Stimulated activated CD4-positive, alpha-beta T cell treated with anti-CD3 and anti-CD28 coated beads, Interleukin-1b, Interleukin-23, amount 100 ng/mL, for 48 hours (primary cell): ENCODE results near the gene PCDH15.

Source experiments
- DNase-seq: peaks from one replicate; pipeline ENCODE4 v3.0.0-alpha.2; 2020

Gene PCDH15

DNA sequence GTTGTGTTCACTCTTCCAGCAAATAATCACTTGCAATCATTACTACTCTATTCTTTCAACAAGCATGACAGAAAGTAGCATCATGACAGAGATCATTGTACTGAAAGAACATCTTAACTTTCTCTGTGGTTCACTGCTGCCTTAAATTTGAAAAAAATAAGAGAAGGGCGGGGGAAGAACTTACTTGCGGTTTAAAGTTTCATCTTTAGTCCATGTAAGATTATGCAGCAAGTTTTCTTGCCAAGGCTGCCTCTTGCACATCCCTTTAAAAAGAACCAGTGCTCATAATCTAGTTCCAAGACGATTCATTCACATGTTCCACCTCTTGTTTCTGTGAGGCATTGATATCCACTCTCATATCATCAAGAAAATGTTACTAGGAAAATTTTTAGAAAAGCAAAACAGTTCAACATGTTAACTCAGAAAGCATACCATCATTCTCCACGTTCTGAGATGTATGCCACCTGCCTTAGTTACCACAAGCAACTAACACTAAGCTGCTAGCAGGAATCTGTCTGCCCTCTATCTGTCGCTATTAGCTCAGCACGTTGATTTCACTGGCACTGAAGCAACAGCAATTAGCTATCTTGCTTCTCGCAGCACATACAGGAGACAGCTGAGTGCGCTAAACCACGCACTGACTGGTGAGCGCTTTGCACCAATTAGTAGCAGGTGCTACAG, at the start of gene PCDH15:
Gene PCDH15 (minus strand): TSS at position 491 of the 681 bp plus-strand sequence. CDS start 136,969 bp downstream, outside the sequence.
- no peak for DNase-seq

DNA sequence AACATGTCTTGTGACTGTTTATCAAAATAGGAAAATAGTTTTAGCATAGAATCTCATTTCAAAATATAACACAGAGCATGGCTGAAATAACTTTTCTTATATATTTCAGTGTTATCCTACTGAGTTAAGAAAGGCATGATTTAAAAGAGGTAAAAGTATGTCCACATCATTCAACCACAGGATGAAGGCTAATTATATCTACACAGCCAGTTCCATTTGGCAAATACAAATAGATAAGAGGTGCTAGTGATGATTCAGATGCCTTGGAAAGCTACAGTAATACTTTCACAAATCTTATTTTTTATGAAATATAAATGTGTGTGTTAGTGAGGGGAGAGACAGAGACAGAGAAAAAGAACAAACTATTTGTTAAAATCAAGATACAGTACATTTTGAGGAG, 42.9 kb upstream of the PCDH15 start:
- no peak for DNase-seq

DNA sequence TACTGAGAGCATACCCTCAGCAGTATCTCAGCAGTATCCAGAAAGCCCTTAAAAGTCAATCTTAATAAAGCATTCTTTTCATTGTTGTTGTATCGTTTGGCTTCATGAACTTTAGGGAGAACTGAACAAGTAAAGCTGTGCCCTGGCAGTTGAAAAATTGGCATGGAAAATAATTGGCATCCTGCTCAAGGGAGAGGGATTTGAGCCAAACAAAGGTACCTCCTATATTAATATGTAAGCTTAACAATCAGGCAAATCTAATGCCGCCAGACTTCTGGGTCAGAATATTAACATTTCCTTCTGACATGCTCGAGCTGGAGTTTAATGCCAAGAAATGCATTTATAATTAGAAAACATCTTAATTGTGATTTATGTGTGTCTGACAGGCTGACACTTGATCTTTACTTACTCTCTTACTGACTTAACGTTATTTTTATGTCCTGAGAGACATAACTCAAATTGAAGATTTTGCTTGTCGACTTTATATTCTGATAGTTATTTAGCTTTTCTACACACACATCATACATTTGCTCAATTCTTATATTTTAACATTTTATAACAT, 42.1 kb upstream of the PCDH15 start:
- no peak for DNase-seq

DNA sequence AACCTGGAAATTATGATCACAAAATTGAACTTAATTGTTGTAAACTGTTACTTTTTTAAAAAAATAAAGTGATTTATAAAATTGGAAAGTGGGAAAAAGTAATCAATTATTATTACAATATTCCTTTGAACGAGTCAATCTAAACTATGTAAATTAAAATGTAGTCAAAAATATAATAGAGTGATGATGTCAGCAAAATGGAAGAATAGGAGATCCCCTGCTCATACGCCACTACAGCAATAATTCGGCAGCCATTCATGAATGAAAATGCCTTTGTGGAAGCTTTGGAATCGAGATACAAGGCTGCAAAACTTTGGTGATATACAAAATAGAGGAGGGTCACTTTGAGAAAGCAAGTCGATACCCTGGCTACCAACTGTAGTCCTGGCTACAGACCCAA, 36.4 kb upstream of the PCDH15 start:
- no peak for DNase-seq

DNA sequence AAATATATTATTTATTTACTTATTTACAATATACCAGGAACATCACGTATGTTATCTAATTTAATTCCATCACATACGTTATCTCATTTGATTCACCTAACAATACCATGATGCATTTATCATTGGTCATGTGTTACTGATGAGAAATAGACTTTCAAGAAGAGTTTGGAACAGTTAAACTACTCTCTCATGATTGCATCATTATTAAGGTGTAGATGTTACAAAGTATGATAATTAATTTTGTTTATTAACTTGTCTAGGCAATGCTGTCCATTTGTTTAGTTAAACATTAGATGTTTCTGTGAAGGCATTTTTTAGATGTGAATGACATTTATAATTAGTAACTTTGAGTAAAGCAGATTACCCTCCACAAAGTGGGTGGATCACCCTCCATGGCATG, 32.0 kb upstream of the PCDH15 start:
- DNase-seq: no peak

DNA sequence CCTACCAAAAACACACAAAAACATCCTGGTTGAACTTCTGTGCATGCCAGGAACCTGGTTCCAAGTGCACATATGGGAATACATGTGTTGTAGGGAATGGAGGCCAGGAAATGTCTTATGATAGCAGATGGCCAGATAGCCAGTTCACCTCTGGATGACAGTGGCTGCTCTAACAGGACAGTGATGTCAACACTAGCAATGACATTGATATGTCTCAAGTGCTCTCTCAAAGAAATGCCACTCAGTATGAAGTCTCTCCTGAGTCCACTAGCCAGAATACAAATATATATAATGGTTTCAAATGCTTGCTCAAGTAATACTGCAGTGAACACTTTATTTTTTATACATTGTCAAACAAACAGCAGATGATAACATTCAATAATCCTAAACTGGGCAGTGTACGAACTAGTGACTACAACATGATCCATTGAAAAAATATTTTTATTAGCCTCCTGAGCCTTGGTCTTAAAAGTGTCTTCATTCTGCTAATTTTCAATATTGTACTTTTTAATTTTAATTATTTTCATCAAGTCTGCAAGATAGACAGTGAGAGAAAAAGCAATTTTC, 26.0 kb upstream of the PCDH15 start:
- DNase-seq: no peak

DNA sequence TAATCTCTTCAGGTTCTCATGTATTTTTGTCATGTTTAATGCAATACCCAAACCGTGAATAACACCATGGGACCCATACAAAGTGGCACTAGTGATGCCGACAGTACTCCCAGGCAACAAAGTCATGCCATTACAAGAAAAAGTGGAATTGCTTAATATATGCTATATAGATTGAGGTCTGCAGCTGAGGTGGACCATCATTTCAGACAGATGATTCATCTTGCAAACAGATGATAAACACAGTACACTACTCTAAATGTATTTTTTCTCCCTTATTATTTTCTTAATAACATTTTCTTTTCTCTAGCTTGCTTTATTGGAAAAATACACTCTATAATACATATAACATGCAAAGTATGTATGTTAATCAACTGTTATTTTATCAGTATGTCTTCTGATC, 14.6 kb upstream of the PCDH15 start:
- no peak for DNase-seq

DNA sequence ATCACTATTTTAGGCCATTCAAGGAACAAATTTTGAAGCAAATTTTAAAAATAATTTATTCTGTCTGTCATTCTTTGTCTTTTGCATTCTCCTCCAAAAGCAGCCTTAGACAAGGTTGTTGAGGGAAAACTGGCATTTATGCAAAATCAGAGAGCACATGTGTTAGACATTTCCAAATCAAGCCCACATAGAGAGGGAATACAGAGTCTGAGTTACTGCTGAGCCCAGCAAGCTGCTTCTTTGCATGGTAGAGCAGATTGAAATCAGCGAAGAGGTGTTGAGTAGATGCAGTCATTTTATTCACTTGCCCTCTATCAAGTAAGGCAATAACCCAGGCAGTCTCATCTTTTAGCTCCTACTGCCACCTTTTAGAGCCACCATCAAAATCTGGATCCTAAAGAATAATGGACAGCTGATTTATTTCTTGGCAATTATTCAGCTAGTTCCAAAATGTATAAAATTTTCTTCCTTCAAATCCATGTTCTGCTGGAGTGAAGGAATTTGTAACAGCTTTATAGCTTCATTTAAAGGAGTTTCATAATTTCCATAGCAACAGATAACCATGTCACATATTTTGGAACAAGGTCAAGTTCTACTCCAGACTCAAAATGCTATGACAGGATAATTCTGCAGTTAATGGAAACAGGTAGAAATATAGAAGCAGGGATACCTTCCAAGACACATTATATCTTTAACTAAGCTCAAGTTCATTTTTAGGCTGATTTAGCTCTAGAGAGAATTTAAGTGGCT, 7.3 kb upstream of the PCDH15 start:
- DNase-seq: no peak

DNA sequence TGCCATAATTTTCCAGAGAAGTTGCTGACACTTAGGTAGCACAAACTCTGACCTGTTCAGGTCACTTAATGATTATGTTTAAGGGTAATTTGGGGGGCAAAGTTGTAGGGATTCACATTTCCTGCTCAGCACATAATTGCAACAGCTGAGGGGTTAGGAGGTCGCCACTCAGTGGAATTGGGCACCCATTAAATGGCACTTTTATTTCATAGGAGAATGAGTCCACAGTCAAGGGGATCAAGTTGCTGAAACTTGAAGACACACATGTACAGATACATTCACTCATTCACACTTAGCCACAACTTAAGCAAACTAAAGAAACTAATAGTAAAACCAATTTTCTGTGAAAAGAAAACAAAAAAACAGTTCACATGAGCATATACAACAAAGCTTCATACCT, 1.5 kb downstream of the PCDH15 start:
- DNase-seq: no peak

DNA sequence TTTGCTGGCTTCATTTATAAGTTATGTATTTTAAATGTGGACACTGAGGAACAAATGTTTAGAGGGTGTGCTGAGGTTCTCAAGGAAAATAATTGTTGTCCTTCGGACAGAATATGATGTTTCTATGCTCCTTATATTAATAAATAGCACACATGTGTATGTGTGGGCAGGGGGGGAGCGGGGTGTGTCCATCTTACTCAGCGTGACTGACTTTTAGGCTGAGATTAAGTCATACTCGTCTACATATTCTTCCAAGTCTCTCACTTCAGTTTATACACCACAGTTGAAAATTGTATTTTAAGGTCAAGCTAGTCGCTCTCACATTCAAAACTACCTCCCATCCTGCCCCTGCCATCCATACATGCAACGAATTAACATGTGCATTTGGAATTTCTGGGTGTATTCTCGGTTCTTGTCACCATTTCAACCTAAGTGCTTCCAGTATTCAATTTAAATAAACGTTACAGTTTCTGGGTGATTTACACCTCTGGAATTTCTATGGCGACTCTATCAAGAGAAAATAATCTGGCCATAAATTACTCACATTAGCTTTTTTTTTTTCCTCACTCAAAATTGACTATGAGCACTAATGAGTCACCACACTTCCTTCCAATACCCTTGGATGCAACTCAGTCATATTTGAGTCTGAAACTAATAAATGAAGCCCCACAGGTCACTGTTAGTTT, 3.3 kb downstream of the PCDH15 start:
- no peak for DNase-seq

DNA sequence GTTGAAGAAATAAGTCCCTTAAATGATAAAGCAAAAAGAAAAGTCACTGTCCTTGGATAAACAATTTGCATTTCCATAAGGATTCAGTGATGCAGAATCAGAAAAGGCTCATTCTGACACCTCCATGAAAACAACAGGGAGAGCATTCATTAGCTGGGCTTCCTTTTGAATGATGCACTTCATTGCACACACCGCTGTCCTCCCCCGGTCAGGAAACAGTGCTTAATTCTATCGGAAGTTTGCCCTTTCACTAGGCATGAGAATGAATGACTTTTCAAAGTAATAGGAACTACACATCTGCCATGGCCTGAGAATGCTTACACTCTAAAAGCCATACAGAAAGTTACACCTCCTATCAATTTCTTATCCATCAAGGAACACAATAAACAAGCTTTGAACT, 4.2 kb downstream of the PCDH15 start:
- DNase-seq: no peak

DNA sequence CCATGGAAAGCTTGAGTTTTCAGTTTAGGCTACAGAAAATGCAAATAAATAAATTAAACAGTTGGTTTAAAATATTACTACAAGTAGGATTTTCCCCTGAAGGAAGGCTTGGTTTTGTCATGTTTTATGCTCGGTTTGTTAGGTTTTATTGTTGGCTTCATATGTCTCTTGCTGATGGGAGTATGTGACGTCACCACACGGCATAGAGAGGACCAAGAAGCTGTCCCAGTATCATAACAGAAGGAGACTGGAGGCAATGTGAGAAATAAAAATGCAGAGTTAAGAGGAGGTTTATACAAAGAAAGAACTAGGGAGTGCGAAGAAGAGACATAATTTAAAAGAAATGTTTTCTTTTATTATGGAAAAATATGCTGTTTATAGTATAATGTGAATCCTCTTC, 24.4 kb downstream of the PCDH15 start:
- DNase-seq: no peak

DNA sequence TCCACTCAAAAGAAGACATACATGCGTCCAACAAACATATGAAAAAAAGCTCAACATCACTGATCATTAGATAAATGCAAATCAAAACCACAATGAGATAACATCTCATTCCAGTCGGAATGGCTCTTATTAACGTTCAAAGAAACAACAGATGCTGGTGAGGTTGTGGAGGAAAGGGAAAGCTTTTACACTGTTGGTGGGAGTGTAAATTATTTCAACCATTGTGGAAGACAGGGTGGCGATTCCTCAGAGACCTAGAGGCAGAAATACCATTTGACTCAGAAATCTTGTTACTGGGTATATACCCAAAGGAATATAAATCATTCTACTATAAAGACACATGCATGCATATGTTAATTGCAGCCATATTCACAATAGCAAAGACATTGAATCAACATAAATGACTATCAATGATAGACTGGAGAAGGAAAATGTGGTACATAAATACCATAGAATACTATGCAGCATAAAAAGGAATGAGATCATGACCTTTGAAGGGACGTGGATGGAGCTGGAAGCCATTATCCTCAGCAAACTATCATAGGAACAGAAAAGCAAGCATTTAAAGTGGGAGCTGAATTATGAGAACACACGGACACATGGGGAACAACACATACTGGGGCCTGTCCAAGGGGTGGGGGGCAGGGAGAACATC, 28.4 kb downstream of the PCDH15 start:
- no peak for DNase-seq

DNA sequence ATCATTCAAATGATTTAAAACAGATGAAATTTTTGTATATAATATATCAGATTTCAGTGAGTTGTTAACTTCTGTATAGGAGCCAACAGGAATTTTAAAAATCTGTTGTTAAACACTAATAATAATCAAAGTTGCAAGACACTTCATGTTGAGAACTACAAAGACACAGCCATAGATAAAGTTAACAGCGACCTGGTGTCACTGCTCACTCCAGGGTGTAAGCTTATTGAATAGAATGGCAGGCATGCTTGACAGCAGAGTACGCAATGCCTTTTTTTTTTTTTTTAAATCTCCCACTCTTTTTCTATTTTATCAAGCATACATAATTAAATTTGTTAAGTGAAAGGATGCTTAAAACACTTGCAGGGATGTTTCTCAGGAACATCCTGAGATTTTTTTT, 32.0 kb downstream of the PCDH15 start:
- no peak for DNase-seq

DNA sequence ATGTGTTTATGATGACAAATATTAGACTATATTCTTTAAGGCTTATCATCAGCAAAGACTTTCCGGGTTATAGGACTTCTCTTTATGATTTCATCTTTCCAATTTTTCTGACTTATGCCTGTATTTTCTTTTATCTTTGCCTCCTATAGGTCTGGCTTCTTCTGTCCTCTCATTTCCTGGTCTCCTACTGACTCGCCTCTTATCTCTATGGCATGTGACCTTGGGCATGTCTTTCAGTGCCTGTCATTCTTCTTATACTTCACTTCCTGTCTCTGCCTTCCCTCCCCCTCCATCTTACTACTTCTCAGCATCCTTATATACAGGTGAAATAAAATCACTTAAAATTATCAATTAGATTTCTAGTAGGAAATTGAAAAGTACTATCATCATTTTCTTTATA, 42.2 kb downstream of the PCDH15 start:
- no peak for DNase-seq

DNA sequence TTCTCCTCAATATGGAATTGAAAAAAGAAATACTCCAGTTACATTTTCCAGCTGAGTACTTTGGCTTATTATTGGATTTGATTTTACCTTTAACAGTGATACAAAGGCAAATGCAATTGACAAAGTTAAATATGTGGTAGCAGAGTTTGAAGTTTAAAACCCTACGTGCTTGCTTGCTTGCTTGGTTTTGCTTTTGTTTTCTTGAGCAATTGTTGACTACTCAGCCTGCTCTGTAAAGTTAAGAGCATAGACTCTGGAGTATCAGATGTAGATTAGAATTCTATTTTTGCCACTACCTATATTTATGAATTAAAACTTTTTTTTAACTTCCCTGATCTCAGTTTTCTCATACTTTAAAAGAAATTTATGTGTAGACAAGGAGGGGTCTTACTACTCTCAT, 51.4 kb downstream of the PCDH15 start:
- no peak for DNase-seq

DNA sequence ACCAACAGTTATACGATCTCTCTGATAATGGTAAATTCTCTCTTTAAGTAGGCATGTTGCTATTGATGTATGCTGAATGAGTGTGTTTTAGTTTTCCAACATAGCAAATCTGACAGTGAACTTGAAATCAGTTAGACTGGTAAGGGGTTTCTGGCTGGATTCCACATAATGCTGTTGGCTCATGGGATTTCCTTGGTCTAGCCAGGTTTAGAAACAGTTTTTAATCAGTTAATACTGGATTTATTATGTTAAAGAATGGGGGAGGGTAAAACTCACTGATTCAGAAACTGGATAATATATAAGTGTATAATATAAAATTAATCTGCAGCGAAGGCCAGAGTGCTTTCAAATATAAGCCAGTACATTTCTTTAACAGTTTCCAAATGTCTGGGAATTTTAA, 55.6 kb downstream of the PCDH15 start:
- no peak for DNase-seq

DNA sequence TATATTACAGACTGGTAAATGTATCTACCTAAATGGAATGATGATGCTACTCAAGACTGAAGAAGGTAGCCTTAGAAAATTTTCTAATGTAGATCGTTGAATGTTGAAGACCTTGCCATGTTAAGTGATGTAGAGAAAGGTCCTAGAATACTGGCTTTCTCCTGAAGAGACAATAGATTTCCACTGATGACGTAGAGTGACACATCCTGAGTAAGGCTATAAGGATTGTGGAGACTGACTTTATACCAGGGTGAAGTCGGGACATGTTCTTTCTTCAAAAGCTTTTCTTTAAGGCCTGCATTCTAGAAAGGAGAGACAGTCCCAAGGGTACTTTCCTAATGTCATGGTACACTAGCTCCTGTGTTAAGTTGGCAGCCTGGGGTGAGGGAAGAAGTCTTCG, 58.6 kb downstream of the PCDH15 start:
- DNase-seq: no peak

DNA sequence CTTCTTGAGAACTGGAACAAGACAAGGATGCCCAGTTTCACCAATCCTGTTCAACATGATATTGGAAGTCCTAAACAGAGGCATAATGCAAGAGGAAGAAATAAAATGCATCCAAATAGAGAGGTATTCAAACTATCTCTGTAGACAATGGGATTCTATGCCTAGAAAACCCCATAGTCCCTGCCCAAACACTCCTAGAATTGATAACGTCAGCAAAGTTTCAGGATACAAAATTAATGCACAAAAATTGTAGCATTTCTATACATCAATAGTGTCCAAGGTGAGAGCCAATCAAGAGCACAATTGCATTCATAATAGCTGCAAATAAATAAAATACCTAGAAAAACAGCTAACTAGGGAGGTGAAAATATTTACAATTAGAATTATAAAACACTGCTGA, 72.5 kb downstream of the PCDH15 start:
- no peak for DNase-seq

DNA sequence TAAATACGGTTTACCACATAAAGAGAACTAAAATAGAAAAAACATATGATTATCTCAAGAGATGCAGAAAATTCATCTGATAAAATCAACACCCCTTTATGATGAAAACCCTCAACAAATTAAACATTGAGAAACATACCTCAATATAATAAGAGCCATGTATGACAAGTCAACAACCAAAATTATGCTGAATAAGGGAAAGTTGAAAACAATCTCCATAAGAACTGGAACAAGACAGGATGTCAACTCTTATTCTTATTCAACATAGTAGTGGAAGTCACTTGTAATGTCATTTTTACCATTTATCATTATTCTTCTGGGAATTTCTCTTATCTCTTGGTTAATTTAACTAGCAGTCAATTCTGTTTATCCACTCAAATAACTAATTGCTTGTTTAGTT, 79.0 kb downstream of the PCDH15 start:
- DNase-seq: no peak

DNA sequence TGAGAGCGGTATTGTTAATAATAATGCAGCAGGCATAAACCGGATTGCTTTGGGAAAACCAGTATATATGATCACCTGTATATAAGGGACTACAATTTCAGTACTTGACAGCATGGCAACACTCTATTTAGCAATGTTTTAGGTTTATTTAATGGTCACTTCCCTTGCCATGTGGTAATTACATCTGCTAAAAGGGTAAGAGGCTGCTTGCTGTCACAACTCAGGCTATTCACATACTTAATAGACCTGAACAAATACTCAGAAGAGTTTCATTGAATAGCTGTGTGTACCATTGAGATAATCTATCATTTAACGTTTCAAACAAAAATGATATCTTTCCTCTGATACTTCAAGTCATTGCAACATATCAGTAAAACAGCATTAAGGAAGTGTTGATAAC, 90.1 kb downstream of the PCDH15 start:
- DNase-seq: no peak

DNA sequence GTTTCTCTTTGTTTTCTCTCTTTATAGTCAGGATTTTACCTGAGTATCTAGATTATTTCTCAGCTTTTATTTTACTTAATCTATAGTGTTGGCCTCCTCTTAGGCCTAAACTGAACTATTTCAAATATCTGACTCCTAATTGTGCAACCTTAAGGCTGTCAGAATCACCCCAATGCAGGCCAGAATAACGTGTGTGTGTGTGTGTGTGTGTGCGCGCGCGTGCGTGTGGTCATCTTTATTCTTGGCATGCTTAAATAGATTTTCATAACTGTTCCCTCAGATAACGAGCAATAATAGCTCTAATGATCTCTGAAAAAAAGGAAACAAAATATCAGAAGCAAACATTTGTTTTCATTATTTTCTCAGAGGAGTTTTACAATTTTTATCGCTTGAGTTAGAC, 92.4 kb downstream of the PCDH15 start:
- no peak for DNase-seq

DNA sequence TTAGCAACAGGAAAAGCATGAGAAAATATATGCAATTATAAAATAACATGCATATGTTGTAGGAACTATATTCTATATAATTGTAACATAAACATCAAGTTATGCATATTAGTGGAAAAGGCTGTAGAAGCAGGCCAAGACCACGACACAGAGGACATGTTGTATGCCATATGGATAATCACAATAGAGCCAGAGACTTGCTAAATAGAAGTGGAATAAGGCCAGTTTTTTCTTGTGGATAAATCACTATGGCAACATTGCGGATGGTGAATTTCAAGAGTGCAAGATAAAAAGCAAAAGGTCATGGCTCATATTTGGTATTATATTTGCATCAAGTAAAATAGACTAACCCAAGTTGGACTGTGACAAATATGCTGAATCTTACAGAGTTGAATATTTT, 93.0 kb downstream of the PCDH15 start:
- no peak for DNase-seq
